ENCODE data around the gene LRP1B.

The LRP1B gene

GRCh38 chr2:141946016-141946415 lies 184.8 kb downstream of the LRP1B start:
- no peaks in the 10 kb centered on the region for H3K36me3 ChIP-seq (replicated peaks)
- no peak for DNase-seq (ENCODE audit: low spot score in 2 of 2)
- 0 out of 2 replicates have a peak, but pooled peaks cover under 1% of the 10 kb centered on the region for H3K4me1 ChIP-seq
- in situ Hi-C loops (cut with MboI; ENCODE audit: low sequenced_read_pairs): no loop called here
- H3K27me3 ChIP-seq (ENCODE audit: low read depth): no peaks in the 10 kb centered on the region
- no peak overlapping the region for H3K4me3 ChIP-seq
- H3K9me3 ChIP-seq: no peaks in the 10 kb centered on the region

- Histone ChIP-seq H3K9me3 (no peaks in the 10 kb centered on the region), H3K4me1 (peaks cover 7% of the 10 kb centered on the region; the same call in 1 of the 2 replicates), H3K27me3 (ENCODE audit: low read depth) (no peaks in the 10 kb centered on the region), H3K4me3 (no peak overlapping the region), H3K36me3 (replicated peaks) (no peaks in the 10 kb centered on the region)
- in situ Hi-C loops (cut with MboI; ENCODE audit: low sequenced_read_pairs): no loop called here
- no peak for DNase-seq (ENCODE audit: low spot score in 2 of 2)
Observed at GRCh38 chr2:141943918-141944317, 186.9 kb downstream of the LRP1B start.

- DNase-seq (ENCODE audit: low spot score in 2 of 2): no peak
- in situ Hi-C loops (cut with MboI; ENCODE audit: low sequenced_read_pairs): no loop called here
- H3K27me3 ChIP-seq (ENCODE audit: low read depth): no peaks in the 10 kb centered on the region
Observed at GRCh38 chr2:141942006-141942789, 188.6 kb downstream of the LRP1B start.

GRCh38 chr2:141941210-141941714 lies 189.6 kb downstream of the LRP1B start:
- no peak for DNase-seq (ENCODE audit: low spot score in 2 of 2)

More at GRCh38 chr2:141942006-141942789, 188.6 kb downstream of the LRP1B start:
- peaks cover 7% of the 10 kb centered on the region; the same call in 1 of the 2 replicates for H3K4me1 ChIP-seq
- H3K36me3 ChIP-seq (replicated peaks): no peaks in the 10 kb centered on the region
- no peak overlapping the region for H3K4me3 ChIP-seq
- no peaks in the 10 kb centered on the region for H3K9me3 ChIP-seq

GRCh38 chr2:141940709-141941108 lies 190.1 kb downstream of the LRP1B start:
- peaks cover 7% of the 10 kb centered on the region; the same call in 1 of the 2 replicates for H3K4me1 ChIP-seq
- in situ Hi-C loops (cut with MboI; ENCODE audit: low sequenced_read_pairs): no loop called here
- H3K36me3 ChIP-seq (replicated peaks): no peaks in the 10 kb centered on the region
- no peaks in the 10 kb centered on the region for H3K9me3 ChIP-seq
- peak in 1 of 2 experiments; percentile 32 for DNase-seq (ENCODE audit: low spot score in 2 of 2)
- H3K27me3 ChIP-seq (ENCODE audit: low read depth): no peaks in the 10 kb centered on the region
- H3K4me3 ChIP-seq: no peak overlapping the region

More at GRCh38 chr2:141941210-141941714, 189.6 kb downstream of the LRP1B start:
- H3K4me1 ChIP-seq: peaks cover 7% of the 10 kb centered on the region; the same call in 1 of the 2 replicates
- no peaks in the 10 kb centered on the region for H3K9me3 ChIP-seq
- in situ Hi-C loops (cut with MboI; ENCODE audit: low sequenced_read_pairs): no loop called here
- H3K27me3 ChIP-seq (ENCODE audit: low read depth): no peaks in the 10 kb centered on the region
- no peaks in the 10 kb centered on the region for H3K36me3 ChIP-seq (replicated peaks)
- no peak overlapping the region for H3K4me3 ChIP-seq

- H3K4me3 ChIP-seq: no peak overlapping the region
- 0 out of 2 replicates have a peak, but pooled peaks cover 6% of the 10 kb centered on the region for H3K4me1 ChIP-seq
- DNase-seq (ENCODE audit: low spot score in 2 of 2): no peak
- H3K36me3 ChIP-seq (replicated peaks): no peaks in the 10 kb centered on the region
- in situ Hi-C loops (cut with MboI; ENCODE audit: low sequenced_read_pairs): no loop called here
- no peaks in the 10 kb centered on the region for H3K9me3 ChIP-seq
- H3K27me3 ChIP-seq (ENCODE audit: low read depth): no peaks in the 10 kb centered on the region
Observed at GRCh38 chr2:141933226-141933625, 197.6 kb downstream of the LRP1B start.

GRCh38 chr2:141932261-141932660 lies 198.6 kb downstream of the LRP1B start:
- Histone ChIP-seq H3K27me3 (ENCODE audit: low read depth) (no peaks in the 10 kb centered on the region), H3K36me3 (replicated peaks) (no peaks in the 10 kb centered on the region), H3K9me3 (no peaks in the 10 kb centered on the region), H3K4me3 (no peak overlapping the region), H3K4me1 (0 out of 2 replicates have a peak, but pooled peaks cover 6% of the 10 kb centered on the region)
- DNase-seq (ENCODE audit: low spot score in 2 of 2): peak in 1 of 2 experiments; percentile 62
- in situ Hi-C loops (cut with MboI; ENCODE audit: low sequenced_read_pairs): no loop called here

GRCh38 chr2:141931797-141932196 lies 199.0 kb downstream of the LRP1B start:
- Histone ChIP-seq H3K9me3 (no peaks in the 10 kb centered on the region), H3K36me3 (replicated peaks) (no peaks in the 10 kb centered on the region), H3K4me1 (0 out of 2 replicates have a peak, but pooled peaks cover 6% of the 10 kb centered on the region), H3K27me3 (ENCODE audit: low read depth) (no peaks in the 10 kb centered on the region), H3K4me3 (no peak overlapping the region)
- no peak for DNase-seq (ENCODE audit: low spot score in 2 of 2)
- in situ Hi-C loops (cut with MboI; ENCODE audit: low sequenced_read_pairs): no loop called here

GRCh38 chr2:141930803-141931202 lies 200.0 kb downstream of the LRP1B start:
- H3K4me1 ChIP-seq: 0 out of 2 replicates have a peak, but pooled peaks cover 6% of the 10 kb centered on the region
- no peaks in the 10 kb centered on the region for H3K9me3 ChIP-seq
- no peak for DNase-seq (ENCODE audit: low spot score in 2 of 2)
- in situ Hi-C loops (cut with MboI; ENCODE audit: low sequenced_read_pairs): no loop called here
- no peak overlapping the region for H3K4me3 ChIP-seq
- no peaks in the 10 kb centered on the region for H3K27me3 ChIP-seq (ENCODE audit: low read depth)
- no peaks in the 10 kb centered on the region for H3K36me3 ChIP-seq (replicated peaks)

GRCh38 chr2:141929331-141930252 lies 201.2 kb downstream of the LRP1B start:
- in situ Hi-C loops (cut with MboI; ENCODE audit: low sequenced_read_pairs): no loop called here

GRCh38 chr2:141928476-141928875 lies 202.3 kb downstream of the LRP1B start:
- no peak overlapping the region for H3K4me3 ChIP-seq
- H3K27me3 ChIP-seq (ENCODE audit: low read depth): no peaks in the 10 kb centered on the region
- H3K9me3 ChIP-seq: no peaks in the 10 kb centered on the region
- no peaks in the 10 kb centered on the region for H3K36me3 ChIP-seq (replicated peaks)
- DNase-seq (ENCODE audit: low spot score in 2 of 2): no peak
- in situ Hi-C loops (cut with MboI; ENCODE audit: low sequenced_read_pairs): no loop called here
- H3K4me1 ChIP-seq: peaks cover 6% of the 10 kb centered on the region; the same call in 1 of the 2 replicates

More at GRCh38 chr2:141929331-141930252, 201.2 kb downstream of the LRP1B start:
- no peaks in the 10 kb centered on the region for H3K9me3 ChIP-seq
- no peak overlapping the region for H3K4me3 ChIP-seq
- H3K27me3 ChIP-seq (ENCODE audit: low read depth): no peaks in the 10 kb centered on the region
- no peak for DNase-seq (ENCODE audit: low spot score in 2 of 2)
- H3K4me1 ChIP-seq: peaks cover 6% of the 10 kb centered on the region; the same call in 1 of the 2 replicates
- no peaks in the 10 kb centered on the region for H3K36me3 ChIP-seq (replicated peaks)

- Histone ChIP-seq H3K4me3 (no peak overlapping the region), H3K9me3 (no peaks in the 10 kb centered on the region), H3K4me1 (peaks cover 6% of the 10 kb centered on the region; the same call in 1 of the 2 replicates), H3K36me3 (replicated peaks) (no peaks in the 10 kb centered on the region), H3K27me3 (ENCODE audit: low read depth) (no peaks in the 10 kb centered on the region)
- in situ Hi-C loops (cut with MboI; ENCODE audit: low sequenced_read_pairs): no loop called here
- DNase-seq (ENCODE audit: low spot score in 2 of 2): no peak
Observed at GRCh38 chr2:141927536-141927935, 203.3 kb downstream of the LRP1B start.

- DNase-seq (ENCODE audit: low spot score in 2 of 2): no peak
- no peaks in the 10 kb centered on the region for H3K27me3 ChIP-seq (ENCODE audit: low read depth)
- no peaks in the 10 kb centered on the region for H3K36me3 ChIP-seq (replicated peaks)
- no peaks in the 10 kb centered on the region; the same call in 1 of the 2 replicates for H3K4me1 ChIP-seq
- no peaks in the 10 kb centered on the region for H3K9me3 ChIP-seq
- in situ Hi-C loops (cut with MboI; ENCODE audit: low sequenced_read_pairs): no loop called here
- no peak overlapping the region for H3K4me3 ChIP-seq
Observed at GRCh38 chr2:141925511-141925910, 205.3 kb downstream of the LRP1B start.

All from HAP-1 (cell line).